HG02571 (cell line): Measurements from ENCODE around the gene PTPRG.

Experiments used
- ATAC-seq: cut with Tn5 transposase; IDR thresholded peaks from one replicate; pipeline ENCODE4 v1.9.1; 2021; ENCODE audit warnings: mild to moderate bottlenecking, moderate library complexity; ENCODE audit not compliant: unreplicated experiment

Gene PTPRG

DNA sequence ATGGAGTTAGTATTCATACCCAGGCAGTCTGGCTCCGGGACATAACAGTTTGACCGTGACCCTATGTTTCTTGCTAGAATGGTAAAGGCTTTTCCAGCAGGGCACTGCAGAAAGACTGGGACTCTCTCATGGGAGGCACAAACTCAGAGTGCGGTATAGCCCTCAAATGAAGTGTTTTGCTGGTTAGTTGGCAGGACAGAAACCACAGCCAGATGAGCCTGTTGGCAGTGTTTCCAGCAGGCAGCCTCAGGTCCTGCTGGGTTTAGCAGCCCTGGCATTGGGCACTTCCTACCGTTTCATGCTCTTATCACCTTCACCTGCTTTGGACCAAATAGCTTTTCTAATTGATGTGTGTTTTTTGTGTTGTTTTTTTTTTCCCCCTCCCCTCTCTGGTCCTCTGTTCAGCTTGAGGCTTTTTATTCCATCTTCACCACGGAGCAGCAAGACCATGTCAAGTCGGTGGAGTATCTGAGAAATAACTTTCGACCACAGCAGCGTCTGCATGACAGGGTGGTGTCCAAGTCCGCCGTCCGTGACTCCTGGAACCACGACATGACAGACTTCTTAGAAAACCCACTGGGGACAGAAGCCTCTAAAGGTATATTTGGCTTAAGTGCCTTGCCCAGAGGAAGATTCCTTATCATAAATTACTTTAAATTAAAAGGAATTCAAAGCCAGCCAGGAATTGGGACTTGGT lies 606.3 kb downstream of the PTPRG start:
- no peak for ATAC-seq

DNA sequence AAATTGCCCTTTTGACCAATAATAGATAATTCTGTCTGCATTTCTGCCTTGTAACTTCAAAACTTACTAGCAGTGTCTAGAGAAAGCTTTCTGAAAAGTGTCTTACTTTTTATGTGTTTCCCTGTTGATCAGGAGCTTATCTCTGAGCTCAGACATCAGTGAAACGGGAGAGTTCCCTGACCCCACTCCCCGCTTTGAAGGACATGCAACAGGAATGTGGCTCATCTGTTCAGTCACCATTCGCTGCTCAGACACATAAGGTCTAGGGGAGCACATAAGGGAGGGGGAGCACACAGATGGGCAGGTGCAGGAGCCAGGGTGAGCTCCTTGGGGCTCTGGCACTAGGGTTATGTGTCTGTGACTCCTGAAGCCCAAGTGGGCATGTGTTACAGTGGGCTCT lies 607.0 kb downstream of the PTPRG start:
- no peak for ATAC-seq

DNA sequence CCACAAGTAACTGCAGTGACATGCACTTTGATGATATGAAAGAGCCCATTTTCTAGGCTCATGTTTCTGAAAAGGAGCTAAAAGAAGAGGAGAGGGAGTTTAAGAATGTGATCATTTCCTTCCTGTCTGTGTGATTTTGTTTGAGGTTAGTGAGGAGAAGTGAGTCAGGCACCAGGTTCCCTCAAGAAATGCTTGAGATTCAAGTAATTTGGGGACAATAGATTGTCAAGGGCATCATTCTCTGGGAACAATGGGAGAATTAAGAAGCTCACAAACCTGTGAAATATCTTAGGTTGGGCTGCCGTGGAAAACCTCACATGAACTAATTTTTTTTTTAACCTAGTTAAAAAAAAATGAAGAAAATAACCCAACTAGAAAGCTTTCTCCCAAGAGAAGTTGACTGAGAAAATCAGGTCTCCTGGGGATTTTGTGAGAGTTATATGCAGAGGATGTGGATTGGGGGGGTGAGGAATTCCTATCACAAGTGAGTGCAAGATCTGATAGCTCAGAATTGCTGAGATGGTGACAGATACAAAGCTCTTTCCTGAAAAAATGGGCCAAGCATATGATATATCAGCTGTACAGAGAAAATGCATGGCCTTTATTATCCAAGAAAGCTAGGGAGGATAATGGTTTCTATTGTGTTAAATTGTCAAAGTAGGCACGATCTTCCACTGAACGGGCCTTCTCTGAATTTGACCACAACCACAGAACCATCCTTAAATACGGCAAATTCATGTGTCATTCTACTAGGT lies 608.7 kb downstream of the PTPRG start:
- no peak for ATAC-seq

DNA sequence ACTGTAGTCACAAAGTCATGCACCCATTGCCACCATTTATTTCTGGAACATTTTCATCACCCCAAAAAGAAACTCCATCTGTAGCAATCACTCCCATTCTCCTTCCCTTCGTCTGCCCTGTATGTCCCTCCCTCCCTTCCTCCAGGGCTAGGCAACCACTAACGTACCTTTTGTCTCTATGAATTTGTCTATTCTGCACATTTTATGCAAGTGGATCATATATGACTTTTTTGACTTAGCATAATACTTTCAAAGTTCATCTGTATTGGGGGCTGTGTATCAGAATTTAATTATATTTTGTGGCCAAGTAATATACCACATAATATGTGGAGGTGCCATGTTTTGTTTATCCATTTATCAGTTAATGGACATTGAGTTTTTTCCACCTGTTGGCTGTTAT lies 610.4 kb downstream of the PTPRG start:
- ATAC-seq: no peak

DNA sequence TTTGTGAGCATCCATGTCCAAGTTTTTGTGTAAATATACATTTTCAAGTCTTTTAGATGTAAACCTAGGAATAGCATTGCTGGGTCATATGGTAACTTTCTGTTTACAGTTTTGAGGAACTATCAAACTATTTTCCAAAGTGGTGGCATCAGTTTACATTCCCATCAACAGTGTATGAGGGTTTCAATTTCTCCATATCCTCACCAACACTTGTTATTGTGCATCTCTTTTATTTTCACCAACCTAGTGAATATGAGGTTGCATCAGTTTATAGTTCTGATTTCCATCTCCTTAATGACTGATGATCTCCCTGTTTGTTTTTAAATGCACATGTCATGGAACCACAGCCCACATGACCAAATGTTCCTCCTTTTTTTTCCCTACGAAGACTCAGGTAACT lies 610.8 kb downstream of the PTPRG start:
- no peak for ATAC-seq

- no peak for ATAC-seq
These were observed 612.7 kb downstream of the PTPRG start for GRCh38 chr3:62173939-62174515.

- no peak for ATAC-seq
These were observed 613.8 kb downstream of the PTPRG start for GRCh38 chr3:62175161-62175560.

DNA sequence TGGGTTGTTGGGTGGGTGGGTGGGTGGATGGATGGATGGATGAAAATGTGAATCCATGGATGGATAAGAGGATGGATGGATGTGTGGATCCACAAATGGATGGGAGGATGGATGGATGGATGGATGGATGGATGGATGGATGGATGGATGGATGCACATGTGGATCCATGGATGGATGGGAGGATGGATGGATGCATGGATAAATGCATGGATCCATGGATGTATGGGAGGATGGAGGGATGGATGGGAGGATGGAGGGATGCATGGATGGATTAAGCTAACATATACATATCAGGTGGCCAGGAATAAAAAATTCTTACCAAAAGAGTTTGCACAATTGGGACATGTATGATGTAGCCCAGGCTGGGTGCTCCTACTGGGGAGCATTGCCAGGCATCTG lies 616.7 kb downstream of the PTPRG start:
- ATAC-seq: no peak

DNA sequence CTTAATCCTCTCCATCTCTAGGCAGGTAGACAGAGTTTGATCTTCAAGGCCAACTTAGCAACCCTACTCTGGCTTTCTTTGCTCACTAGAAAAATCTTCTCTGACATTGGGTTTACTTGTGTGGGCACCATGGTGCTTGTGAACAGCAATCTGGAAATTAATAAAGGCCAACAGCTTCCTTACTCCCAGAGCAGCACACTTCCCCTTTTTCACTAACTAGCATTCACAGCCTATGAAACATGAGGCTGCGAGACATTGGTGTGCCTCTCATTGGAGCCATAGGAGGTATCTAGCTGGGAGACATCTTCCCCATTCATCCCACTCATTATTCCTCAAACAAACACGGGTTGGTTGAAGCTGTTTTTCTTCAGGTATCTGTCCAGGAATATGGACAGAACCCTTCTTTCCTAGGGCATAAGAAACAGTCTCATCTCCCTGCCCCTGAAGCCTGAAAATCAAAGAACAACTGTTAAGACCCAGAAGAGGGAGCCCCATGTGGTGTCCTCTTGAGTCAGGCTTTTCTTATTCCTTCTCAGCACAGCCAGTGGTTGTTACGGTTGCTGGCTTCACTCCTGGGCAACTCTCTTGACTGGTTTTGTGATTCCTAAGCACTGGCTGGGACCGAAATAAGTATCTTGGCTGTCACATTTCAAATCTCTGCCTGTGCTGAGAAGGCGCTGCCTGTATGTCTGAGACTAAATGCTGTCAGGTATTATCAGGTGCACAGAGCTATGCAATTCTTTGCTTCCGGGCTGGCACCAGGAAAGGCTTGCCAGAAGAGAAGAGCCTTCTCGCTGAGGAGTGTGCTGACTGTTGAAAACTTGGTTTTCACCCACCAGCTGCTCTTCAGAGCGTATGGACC lies 617.6 kb downstream of the PTPRG start:
- no peak for ATAC-seq

DNA sequence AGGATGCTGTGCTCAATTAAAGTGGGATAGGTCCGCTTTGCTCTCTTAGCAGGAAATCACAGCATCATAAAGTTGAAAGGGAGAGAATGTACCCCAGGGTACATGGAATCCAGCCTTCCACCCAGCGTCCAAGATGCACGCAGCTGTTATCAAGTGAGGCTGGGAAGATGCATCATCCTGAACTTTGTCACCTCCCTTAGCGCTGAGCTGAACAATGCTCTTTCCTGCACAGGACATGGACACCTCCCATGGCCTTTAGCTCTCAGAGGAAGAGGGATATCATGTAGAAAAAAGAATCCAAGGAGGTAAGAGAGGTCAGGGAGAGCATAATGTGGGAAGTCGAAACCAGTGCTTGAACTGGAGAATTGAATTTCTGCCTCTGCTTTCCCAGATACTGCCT lies 619.1 kb downstream of the PTPRG start:
- ATAC-seq: no peak

GRCh38 chr3:62183087-62183486 lies 621.7 kb downstream of the PTPRG start:
- no peak for ATAC-seq

DNA sequence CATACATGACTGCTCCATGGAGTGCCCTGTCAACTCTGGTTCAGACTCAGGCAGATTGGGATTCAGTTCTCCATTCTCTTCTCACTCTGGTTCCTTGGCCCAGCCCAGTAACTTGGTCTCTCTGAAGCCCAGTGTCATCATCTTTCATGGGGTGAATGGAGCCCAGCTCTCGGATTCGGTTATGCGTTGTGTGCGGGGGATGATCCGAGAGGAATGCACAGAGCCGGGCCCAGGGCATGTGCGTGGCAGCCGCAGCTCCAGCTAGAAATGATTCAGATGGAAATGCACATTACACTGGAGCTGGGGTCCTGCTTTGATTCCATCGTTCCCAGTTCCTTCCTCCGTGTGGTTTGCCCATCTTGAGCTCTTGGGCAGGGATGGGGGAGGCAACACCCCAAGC lies 622.6 kb downstream of the PTPRG start:
- no peak for ATAC-seq

DNA sequence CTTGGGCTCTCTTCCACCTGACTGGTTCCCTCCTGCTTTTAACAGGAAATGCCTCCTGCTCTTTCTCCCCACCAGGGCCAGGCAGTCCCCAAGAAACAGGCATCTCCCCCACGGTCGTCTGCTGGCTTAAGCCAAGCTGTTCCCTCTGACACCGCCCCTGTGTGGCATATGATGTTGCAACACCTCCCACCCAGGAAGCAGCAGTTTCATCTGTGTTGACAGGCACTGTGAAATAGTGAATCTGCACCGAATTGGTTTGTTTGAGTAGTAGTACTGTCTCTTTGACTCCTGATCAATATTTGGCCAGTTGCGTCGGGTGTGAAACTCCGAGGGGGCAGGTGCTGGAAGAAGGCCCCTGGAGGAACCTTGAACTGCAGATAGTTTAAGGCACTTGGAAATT lies 623.2 kb downstream of the PTPRG start:
- ATAC-seq: no peak

GRCh38 chr3:62187022-62187431 lies 625.7 kb downstream of the PTPRG start:
- no peak for ATAC-seq

DNA sequence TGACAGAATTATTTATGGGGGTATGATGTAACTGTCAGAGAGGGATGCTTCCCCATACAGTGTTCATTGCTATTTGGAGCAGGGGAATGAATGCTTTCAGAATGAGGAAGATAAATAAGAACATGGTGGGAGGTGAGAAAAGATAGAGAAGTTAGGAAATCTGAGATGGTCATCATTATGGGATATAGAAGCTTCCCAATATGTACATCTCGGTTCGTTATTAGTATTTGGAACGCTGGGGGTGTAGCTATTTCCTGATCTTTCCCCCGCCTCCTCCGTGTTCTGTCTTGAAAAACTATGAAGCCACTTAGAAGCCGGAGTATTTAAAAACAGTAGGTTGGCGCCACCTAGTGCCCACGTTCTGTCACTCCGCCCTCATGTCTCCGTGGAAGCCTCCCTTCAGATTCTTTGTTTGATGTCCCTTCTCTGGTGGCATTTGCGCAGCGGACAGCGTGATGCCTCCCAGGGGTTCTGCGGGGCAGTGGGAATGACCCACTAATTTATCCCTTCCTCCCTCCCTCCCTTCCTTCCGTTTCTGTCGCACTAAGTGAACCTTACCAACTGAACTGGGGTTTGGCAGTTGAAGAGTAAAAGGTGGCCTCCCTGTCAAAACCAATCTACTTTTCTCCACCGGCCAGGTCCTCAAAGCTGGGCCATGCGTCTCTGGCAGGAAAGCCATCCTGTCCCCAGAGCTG lies 627.5 kb downstream of the PTPRG start:
- peak; percentile 80 for ATAC-seq

DNA sequence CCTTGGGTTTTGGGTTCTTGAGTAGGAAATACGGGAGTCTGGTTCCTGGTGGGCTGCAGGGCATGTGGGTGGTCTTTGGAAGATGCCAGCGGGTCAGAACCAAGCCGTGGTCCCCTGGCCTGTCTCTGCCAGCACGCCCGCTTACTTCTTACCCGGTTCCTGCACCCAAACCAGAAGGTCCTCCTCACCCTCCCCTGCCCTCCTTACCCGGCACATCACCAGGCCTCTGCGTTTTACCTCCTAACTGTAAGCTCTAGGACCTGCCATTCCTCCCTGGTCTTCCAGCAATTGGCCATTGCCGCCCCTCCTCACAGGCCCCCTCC lies 628.0 kb downstream of the PTPRG start:
- no peak for ATAC-seq

DNA sequence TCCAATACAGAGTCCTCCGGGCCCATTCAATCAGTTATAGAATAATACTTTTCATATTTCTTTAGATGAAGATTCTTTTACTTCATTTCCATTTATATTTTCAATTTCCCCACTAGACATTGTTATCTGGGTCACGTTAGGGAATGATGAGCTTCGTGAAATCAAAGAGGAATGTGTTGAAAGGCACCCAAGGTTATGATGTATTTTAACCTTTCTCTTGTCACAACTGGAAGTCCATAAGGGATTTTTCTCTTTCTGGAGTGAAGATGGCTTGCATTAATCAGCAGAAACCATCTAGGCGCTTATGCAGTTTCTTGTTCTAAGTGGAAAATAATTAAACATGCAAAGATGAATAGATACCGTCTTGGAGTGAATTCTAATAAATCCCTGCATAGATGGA lies 631.5 kb downstream of the PTPRG start:
- ATAC-seq: no peak

- ATAC-seq: no peak
These were observed 632.4 kb downstream of the PTPRG start for GRCh38 chr3:62193586-62194345.

DNA sequence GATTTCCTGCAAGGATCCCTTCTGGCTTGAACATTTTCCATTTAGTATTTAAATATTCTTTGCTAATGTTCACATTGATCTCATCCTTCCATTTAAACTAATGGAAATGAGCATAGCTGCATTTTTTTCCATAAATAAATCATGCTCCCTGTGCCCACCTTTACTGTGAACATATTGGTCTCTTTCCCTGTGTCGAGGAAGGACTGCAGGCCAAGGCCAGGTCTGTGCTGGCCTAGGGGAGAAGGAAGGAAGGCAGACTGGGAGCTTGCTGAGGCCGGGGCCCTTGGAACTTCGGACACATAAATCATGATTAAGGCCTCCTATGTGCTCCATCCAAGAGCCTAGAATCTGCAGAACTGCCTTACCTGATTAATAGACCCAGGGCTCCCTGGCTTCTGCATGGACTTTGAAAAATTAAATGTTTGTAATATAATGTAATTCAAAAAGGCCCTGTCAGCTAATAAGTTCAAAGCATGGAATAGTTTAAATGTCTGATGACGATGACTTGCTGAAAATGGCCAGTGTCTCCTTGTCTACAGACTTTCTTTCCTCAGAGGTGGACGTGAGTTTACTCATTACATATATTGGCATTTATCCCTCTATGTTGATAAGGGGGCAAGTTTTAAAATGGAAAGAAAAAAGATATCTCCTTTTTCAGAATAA lies 636.1 kb downstream of the PTPRG start:
- ATAC-seq: no peak

DNA sequence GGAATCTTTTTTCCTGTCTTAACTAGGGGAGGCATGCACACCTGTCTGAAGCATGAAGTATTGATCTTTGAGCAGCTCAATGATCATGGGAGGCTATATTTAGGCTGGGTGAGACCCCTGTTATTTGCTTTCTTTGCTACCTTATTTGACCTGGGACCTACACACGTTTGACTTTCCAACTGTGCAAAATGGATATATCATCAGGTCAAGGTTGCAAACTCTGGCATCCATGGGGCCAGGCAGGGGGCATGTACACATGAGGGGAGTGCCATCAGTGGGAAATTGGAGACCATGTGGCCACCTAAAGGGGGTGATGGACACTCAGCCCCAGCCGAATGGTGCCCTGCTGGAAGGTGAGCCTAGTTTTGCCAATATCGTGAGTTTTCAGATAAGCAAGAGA lies 637.8 kb downstream of the PTPRG start:
- ATAC-seq: no peak
